IPS DF 6.9 (cell line): ENCODE data around the gene EIF4B.

Source experiments
- DNase-seq: peaks from one replicate; pipeline ENCODE4 v3.0.0-alpha.2; 2013; ENCODE audit warnings: low read depth, low spot score
- H3K27ac ChIP-seq: one replicate; pipeline ENCODE4 v1.5.1; 2013; ENCODE audit warnings: low read length, control low read depth
- H3K27me3 ChIP-seq: 2 replicates; pipeline ENCODE4 v1.6.1; 2013; ENCODE audit warnings: mild to moderate bottlenecking, low read length; ENCODE audit not compliant: control insufficient read depth, insufficient read depth
- H3K36me3 ChIP-seq: 2 replicates; pipeline ENCODE4 v1.6.1; 2013; ENCODE audit warnings: low read length; ENCODE audit not compliant: control insufficient read depth, insufficient read depth
- H3K4me1 ChIP-seq: 2 replicates; pipeline ENCODE4 v1.6.1; 2013; ENCODE audit warnings: low read length; ENCODE audit not compliant: control insufficient read depth, insufficient read depth
- H3K4me3 ChIP-seq: 2 replicates; pipeline ENCODE4 v1.5.1; 2013; ENCODE audit warnings: mild to moderate bottlenecking, low read length
- H3K9me3 ChIP-seq: 2 replicates; pipeline ENCODE4 v1.6.1; 2013; ENCODE audit warnings: low read length, inconsistent platforms; ENCODE audit not compliant: control insufficient read depth, insufficient read depth
- WGBS: extraction: QIAGEN DNeasy Blood & Tissue Kit; methylation state at CpG from one replicate; pipeline ENCODE4 v1.1.7; 2013; ENCODE audit warnings: mixed read lengths, missing lambda C conversion rate; ENCODE audit not compliant: insufficient read length, insufficient coverage; 5-methylcytosine and 5-hydroxymethylcytosine counted together

The EIF4B gene

GRCh38 chr12:53064613-53065436 is 58.6 kb downstream of the EIF4B start:
- Histone ChIP-seq H3K4me1 (peaks cover 6% of the 10 kb centered on the region), H3K36me3 (no peaks in the 10 kb centered on the region), H3K9me3 (no peaks in the 10 kb centered on the region), H3K27ac (no peak overlapping the region), H3K27me3 (no peaks in the 10 kb centered on the region), H3K4me3 (no peak overlapping the region)
- WGBS: no CpG with 5 or more reads among the region's 11 CpGs
- no peak for DNase-seq

GRCh38 chr12:53065470-53065869 is 59.2 kb downstream of the EIF4B start:
- Histone ChIP-seq H3K27me3 (no peaks in the 10 kb centered on the region), H3K4me3 (no peak overlapping the region), H3K4me1 (peaks cover 6% of the 10 kb centered on the region), H3K27ac (no peak overlapping the region), H3K9me3 (no peaks in the 10 kb centered on the region), H3K36me3 (no peaks in the 10 kb centered on the region)
- no peak for DNase-seq
- WGBS: no CpG with 5 or more reads among the region's 7 CpGs

- H3K27ac ChIP-seq: no peak overlapping the region
- H3K9me3 ChIP-seq: no peaks in the 10 kb centered on the region
- H3K27me3 ChIP-seq: no peaks in the 10 kb centered on the region
- H3K36me3 ChIP-seq: no peaks in the 10 kb centered on the region
- H3K4me1 ChIP-seq: peaks cover 6% of the 10 kb centered on the region
- no peak overlapping the region for H3K4me3 ChIP-seq
- no peak for DNase-seq
- no CpG with 5 or more reads among the region's 24 CpGs for WGBS
These were observed 60.0 kb downstream of the EIF4B start for GRCh38 chr12:53065975-53066931.

GRCh38 chr12:53067074-53067992 is 61.1 kb downstream of the EIF4B start:
- peaks cover 5% of the 10 kb centered on the region for H3K4me1 ChIP-seq
- DNase-seq: no peak
- no peak overlapping the region for H3K27ac ChIP-seq
- no peaks in the 10 kb centered on the region for H3K36me3 ChIP-seq
- H3K4me3 ChIP-seq: no peak overlapping the region
- no peaks in the 10 kb centered on the region for H3K27me3 ChIP-seq
- WGBS: no CpG with 5 or more reads among the region's 7 CpGs
- H3K9me3 ChIP-seq: no peaks in the 10 kb centered on the region

- no CpG with 5 or more reads among the region's 13 CpGs for WGBS
- Histone ChIP-seq H3K4me1 (peaks cover 5% of the 10 kb centered on the region), H3K27ac (no peak overlapping the region), H3K9me3 (no peaks in the 10 kb centered on the region), H3K4me3 (no peak overlapping the region), H3K27me3 (no peaks in the 10 kb centered on the region), H3K36me3 (no peaks in the 10 kb centered on the region)
- DNase-seq: no peak
These were observed 61.9 kb downstream of the EIF4B start for GRCh38 chr12:53067993-53068770.

- H3K27me3 ChIP-seq: no peaks in the 10 kb centered on the region
- H3K4me1 ChIP-seq: peaks cover 5% of the 10 kb centered on the region
- no peaks in the 10 kb centered on the region for H3K9me3 ChIP-seq
- H3K4me3 ChIP-seq: no peak overlapping the region
- no peaks in the 10 kb centered on the region for H3K36me3 ChIP-seq
- WGBS: no CpG with 5 or more reads among the region's 15 CpGs
- H3K27ac ChIP-seq: no peak overlapping the region
- no peak for DNase-seq
These were observed 62.7 kb downstream of the EIF4B start for GRCh38 chr12:53068811-53069585.

GRCh38 chr12:53069621-53070410 is 63.6 kb downstream of the EIF4B start:
- no peak for DNase-seq
- H3K9me3 ChIP-seq: no peaks in the 10 kb centered on the region
- H3K27me3 ChIP-seq: no peaks in the 10 kb centered on the region
- no CpG with 5 or more reads among the region's 12 CpGs for WGBS
- H3K27ac ChIP-seq: no peak overlapping the region
- no peaks in the 10 kb centered on the region for H3K36me3 ChIP-seq
- no peak overlapping the region for H3K4me3 ChIP-seq
- peaks cover 5% of the 10 kb centered on the region for H3K4me1 ChIP-seq

- Histone ChIP-seq H3K4me1 (peaks cover 5% of the 10 kb centered on the region), H3K27ac (no peak overlapping the region), H3K4me3 (no peak overlapping the region), H3K27me3 (no peaks in the 10 kb centered on the region), H3K9me3 (no peaks in the 10 kb centered on the region), H3K36me3 (no peaks in the 10 kb centered on the region)
- no CpG with 5 or more reads among the region's 7 CpGs for WGBS
- no peak for DNase-seq
These were observed 64.7 kb downstream of the EIF4B start for GRCh38 chr12:53070877-53071492.
